Left ventricle myocardium superior (tissue), 1 donor: Measurements from ENCODE around the gene RRP7A. TPM values are rescaled to one million over a fixed set of nuclear protein-coding genes. Genes with fewer than 3 reads are reported as not detected.

Source experiments
- ATAC-seq: fragments of 200-7000 bp; cut with Tn5 transposase; one replicate; pipeline ENCODE4 v1.9.1; 2020; ENCODE audit warnings: mild to moderate bottlenecking, moderate library complexity
- DNase-seq: peaks from one replicate; pipeline ENCODE4 v3.0.0-alpha.2; 2020
- intact Hi-C: fragments of 100-400 bp; cut with micrococcal nuclease; formaldehyde crosslinking; loops from one replicate; pipeline ENCODE4 v1.11.0; 2022
- total RNA-seq: library from RNA; stranded (reverse); fragmentation: NEBNext Ultra II Directional; extraction: Animal tissue kit (Norgen Biotek cat#: 25700); gene quantifications from one replicate; pipeline ENCODE4 v1.2.1, GENCODE V29; 2021
- donor health status: DM: no; HTN: yes; CAD: no; lungs with severe emphysema.

RRP7A gene
- total RNA-seq, 1 donor from 2014 or later, result 16.0 TPM

DNA sequence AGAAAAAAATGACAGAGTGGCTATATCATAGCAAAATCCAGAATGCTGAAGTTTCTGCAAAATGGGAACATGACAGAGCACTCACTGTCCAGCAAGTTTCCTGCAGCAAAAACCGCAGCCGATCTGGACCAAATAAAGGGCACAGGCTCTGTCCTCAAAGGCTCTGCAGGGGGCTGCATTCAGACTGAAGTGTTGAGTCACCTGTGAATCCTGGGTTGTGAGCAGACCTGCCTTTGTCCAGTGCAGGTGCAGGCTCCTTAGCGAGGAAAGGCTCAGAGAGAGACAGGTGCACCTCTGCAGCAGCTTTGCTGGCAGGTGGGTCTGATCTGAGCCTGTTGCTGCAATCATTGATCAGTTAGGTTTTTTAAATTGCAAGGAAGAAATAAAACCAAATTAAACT lies 58.1 kb downstream of the RRP7A start:
- ATAC-seq (no peak), DNase-seq (no peak)
- intact Hi-C loops, result no loop called here

Other genes starting within 250 kb of the RRP7A start
- gene TCF20, start 249.1 kb downstream of the RRP7A start, total RNA-seq, result 14.9 TPM
- gene NFAM1, start 87.4 kb downstream of the RRP7A start, total RNA-seq, result 2.0 TPM
- gene SERHL2, start 34.2 kb upstream of the RRP7A start, total RNA-seq, result 1.6 TPM
- 39.4 TPM for gene POLDIP3, start 95.1 kb upstream of the RRP7A start, total RNA-seq
- 0.55 TPM for gene ATP5MGL, start 120.8 kb upstream of the RRP7A start, total RNA-seq
- gene CYB5R3, start 129.6 kb upstream of the RRP7A start, total RNA-seq, result 283 TPM
- gene A4GALT, start 201.1 kb upstream of the RRP7A start, total RNA-seq, result 81.7 TPM